CMK (cell line): ENCODE measurements around the gene DNAJC3.
"Not testable (repeated sequence)": the region's sequence is repeated elsewhere in the genome, so short reads cannot be mapped to it uniquely, and the experiment has no call there.

ENCODE experiments used
- DNase-seq: peaks from one replicate; pipeline ENCODE4 v3.0.0-alpha.2; 2010; ENCODE audit warnings: low read depth

The DNAJC3 gene

GRCh38 chr13:95716231-95716630 lies 39.3 kb downstream of the DNAJC3 start:
- DNase-seq: no peak

DNA sequence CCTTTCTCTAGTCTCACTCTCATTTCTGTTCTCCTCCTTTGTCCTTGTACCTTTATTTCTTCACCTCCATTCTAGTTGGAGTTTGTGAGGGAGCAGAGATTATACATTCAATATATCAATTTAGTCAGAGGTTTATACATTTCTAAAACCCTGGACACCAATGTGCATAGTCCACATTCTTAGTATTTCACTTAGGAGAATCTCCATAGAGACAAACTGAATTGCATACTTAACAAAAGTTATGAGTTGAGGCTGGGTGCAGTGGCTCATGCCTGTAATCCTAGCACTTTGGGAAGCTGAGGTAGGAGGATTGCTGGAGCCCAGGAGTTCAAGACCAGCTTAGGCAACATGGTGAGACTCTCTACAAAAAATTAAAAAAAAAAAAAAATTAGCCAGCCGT lies 45.3 kb downstream of the DNAJC3 start:
- no peak for DNase-seq

DNA sequence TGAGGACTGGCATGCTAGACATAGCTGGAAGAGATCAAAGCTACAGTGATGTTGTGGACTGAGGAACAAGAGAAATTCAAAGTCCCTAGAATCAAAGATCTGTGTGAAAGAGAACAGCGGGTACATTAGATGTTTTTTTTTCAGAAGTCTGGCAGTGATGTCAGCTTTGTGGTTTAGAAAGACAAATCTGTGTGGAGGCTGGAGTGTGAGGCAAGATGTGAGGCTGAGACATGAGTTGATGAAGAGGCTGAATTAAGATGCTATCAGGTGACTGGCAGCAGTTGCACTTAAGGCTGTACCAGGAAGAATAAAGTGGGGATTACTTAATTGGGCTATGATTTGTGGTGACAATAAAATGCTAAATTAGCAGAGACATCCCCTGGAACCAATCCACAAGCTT lies 46.5 kb downstream of the DNAJC3 start:
- DNase-seq: no peak

DNA sequence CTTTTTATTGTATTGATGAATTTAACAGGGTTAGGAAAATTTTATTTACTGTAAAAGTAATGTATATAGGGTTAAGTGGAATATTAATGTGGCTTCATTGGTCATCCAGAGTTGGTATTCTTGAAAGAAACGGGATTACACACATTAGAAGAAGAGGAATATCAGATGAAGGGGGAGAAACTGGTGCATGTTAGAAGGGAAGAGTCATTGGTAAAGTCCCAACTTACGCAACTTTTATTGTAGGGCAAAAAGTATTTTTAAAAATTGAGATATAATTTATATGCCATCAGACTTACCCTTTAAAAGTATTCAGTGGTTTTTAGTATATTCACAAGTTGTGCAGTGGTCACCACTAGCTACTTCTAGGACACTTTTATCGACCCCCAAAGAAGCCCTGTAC lies 47.3 kb downstream of the DNAJC3 start:
- no peak for DNase-seq

DNA sequence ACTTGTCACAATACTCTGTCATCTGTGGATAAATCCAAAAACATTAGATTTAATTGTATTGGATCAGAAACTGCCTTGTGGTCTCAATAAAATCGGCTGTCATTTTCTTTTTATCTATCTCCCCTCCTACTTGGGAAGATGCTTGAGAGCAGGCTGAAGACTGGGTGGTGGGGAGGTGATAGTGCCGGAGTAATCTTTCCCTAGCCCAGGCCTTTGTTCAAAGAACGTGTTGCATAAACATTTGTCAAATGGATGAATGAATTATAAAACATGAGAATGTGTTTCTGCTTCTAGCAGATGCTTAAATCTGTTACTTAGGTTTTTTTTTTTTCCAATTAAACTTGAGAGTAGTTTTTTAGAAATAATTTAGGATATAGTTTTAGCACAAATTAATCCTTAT lies 49.9 kb downstream of the DNAJC3 start:
- no peak for DNase-seq

GRCh38 chr13:95728957-95729356 lies 52.0 kb downstream of the DNAJC3 start:
- DNase-seq: no peak

- DNase-seq: no peak
Observed at GRCh38 chr13:95734124-95734523, 57.2 kb downstream of the DNAJC3 start.

DNA sequence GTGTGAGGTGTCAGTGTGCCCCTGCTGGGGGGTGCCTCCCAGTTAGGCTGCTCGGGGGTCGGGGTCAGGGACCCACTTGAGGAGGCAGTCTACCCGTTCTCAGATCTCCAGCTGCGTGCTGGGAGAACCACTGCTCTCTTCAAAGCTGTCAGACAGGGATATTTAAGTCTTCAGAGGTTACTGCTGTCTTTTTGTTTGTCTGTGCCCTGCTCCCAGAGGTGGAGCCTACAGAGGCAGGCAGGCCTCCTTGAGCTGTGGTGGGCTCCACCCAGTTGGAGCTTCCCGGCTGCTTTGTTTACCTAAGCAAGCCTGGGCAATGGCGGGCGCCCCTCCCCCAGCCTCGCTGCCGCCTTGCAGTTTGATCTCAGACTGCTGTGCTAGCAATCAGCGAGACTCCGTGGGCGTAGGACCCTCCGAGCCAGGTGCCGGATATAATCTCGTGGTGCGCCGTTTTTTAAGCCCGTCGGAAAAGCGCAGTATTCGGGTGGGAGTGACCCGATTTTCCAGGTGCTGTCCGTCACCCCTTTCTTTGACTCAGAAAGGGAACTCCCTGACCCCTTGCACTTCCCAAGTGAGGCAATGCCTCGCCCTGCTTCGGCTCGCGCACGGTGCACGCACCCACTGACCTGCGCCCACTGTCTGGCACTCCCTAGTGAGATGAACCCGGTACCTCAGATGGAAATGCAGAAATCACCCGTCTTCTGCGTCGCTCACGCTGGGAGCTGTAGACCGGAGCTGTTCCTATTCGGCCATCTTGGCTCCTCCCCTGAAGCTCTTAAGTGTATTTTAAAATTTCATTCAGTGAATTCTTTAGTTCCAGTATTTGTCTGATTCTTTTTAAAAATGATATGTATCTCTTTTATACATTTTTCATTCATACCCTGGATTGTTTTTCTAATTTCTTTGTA lies 63.4 kb downstream of the DNAJC3 start:
- DNase-seq: not testable (repeated sequence)

- DNase-seq: no peak
Observed at GRCh38 chr13:95740979-95741320, 64.0 kb downstream of the DNAJC3 start.

GRCh38 chr13:95741584-95742563 lies 64.9 kb downstream of the DNAJC3 start:
- DNase-seq: no peak

GRCh38 chr13:95743192-95743591 lies 66.3 kb downstream of the DNAJC3 start:
- no peak for DNase-seq

DNA sequence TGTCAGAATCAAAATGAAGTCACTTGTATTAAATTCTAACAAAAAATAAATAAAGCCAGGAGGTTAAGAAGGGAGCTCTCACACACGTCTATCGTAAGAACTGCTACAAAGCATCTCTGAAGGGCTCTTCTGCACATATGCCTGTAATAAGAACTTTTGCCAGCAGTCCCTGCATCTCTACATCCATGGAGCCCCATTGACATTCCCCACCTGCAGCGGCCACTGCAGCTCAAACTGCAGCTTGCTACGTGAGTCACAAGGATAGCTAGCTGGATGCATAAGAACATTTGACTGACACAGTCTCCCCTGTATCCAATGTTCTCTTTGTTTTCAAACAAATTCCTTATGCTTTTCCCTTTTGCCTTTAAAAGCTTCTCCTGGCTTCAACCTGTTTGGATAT lies 68.3 kb downstream of the DNAJC3 start:
- no peak for DNase-seq

- no peak for DNase-seq
Observed at GRCh38 chr13:95745752-95746151, 68.8 kb downstream of the DNAJC3 start.

- no peak for DNase-seq
Observed at GRCh38 chr13:95749545-95749944, 72.6 kb downstream of the DNAJC3 start.

GRCh38 chr13:95752677-95753076 lies 75.7 kb downstream of the DNAJC3 start:
- no peak for DNase-seq

DNA sequence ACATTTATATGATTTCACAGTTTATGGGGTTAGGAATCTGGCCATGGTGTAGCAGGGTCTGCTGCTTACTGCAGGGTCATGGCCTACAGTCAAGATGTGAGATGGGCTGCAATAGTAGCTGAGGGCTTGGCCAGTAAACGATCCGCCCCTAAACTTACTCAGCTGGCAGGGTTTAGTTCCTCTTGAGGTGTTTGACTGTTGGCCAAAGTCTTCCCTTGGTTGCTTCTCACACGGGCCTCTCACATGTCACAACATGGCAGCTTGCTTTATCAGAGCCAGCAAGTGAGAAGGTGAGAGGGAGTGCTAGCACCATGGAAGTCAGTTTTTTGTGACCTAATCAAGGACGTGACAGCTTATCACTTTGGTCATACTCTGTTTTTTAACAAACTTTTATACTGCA lies 77.1 kb downstream of the DNAJC3 start:
- DNase-seq: no peak

DNA sequence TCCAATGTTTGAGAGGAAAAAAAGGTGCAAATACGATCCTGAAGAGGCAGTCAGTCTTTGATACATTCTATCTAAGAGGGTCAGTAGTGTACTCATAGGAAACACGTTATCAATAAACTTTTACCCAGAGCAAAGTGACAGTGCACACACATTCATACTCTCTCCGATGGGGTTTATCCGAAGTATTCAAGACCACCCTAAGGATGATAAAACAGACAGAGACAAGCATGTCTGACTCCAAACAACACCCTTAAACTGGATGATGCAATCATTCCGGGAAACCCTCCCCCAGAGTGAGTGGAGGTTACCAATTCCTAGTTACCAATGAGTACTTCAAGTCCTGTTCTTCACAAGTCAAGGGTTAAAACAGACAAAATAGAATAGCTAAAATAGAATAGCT lies 79.1 kb downstream of the DNAJC3 start:
- no peak for DNase-seq

DNA sequence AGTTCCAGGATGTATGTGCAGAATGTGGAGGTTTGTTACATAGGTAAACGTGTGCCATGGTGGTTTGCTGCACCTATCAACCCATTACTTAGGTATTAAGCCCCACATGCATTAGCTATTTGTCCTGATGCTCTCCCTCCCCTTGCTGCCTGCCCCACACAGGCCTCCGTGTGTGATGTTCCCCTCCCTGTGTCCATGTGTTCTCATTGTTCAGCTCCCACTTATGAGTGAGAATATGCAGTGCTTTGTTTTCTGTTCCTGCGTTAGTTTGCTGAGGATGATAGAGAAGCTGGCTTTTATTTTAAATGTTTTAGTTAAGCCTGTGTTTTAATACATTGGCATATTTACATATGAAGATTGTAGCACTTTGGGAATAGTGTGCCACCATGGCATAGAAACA lies 85.7 kb downstream of the DNAJC3 start:
- DNase-seq: not testable (repeated sequence)

DNA sequence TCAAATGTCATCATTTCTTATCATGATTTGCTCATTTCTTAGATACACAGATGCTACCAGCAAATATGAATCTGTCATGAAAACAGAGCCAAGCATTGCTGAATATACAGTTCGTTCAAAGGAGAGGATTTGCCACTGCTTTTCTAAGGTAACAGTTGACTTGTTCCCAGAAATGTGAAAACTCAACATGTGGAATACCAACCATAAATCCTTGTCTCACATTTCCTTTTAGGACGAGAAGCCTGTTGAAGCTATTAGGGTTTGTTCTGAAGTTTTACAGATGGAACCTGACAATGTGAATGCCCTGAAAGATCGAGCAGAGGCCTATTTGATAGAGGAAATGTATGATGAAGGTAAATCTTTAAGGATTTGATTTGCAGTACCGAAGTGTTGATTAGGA lies 86.7 kb downstream of the DNAJC3 start:
- DNase-seq: no peak

- DNase-seq: no peak
Observed at GRCh38 chr13:95771905-95772304, 95.0 kb downstream of the DNAJC3 start.

GRCh38 chr13:95779522-95779921 lies 102.6 kb downstream of the DNAJC3 start:
- no peak for DNase-seq

- no peak for DNase-seq
Observed at GRCh38 chr13:95781016-95781415, 104.1 kb downstream of the DNAJC3 start.

GRCh38 chr13:95781940-95782339 lies 105.0 kb downstream of the DNAJC3 start:
- DNase-seq: not testable (repeated sequence)
